GM19372 (cell line): ENCODE measurements around the gene RPS24.
A peak's percentile ranks its signal among the peaks of the same experiment; 100 is the strongest.

Source experiments
- ATAC-seq: cut with Tn5 transposase; IDR thresholded peaks from one replicate; pipeline ENCODE4 v1.9.1; 2021; ENCODE audit warnings: mild to moderate bottlenecking, low read depth, moderate library complexity; ENCODE audit not compliant: unreplicated experiment

Gene RPS24

GRCh38 chr10:78025685-78026364, 7.8 kb upstream of the RPS24 start:
- ATAC-seq, result no peak

GRCh38 chr10:78028438-78029268, 5.0 kb upstream of the RPS24 start:
- ATAC-seq, result peak; percentile 9

- ATAC-seq, result peak; percentile 50
Observed at GRCh38 chr10:78029269-78030226, 4.1 kb upstream of the RPS24 start, which contains the start of gene POLR3A. Gene POLR3A, minus strand, starts transcription at chr10:78029515. Its CDS starts 108 bp downstream, at chr10:78029407.

GRCh38 chr10:78033387-78033636, 351 bp upstream of the RPS24 start:
- ATAC-seq, result no peak

- no peak for ATAC-seq
Observed at GRCh38 chr10:78035025-78035424, 1.4 kb downstream of the RPS24 start.

GRCh38 chr10:78035437-78035836, 1.8 kb downstream of the RPS24 start:
- no peak for ATAC-seq

GRCh38 chr10:78035933-78036583, 2.4 kb downstream of the RPS24 start:
- ATAC-seq, result no peak

GRCh38 chr10:78038105-78038504, 4.4 kb downstream of the RPS24 start:
- no peak for ATAC-seq

GRCh38 chr10:78038791-78039547, 5.3 kb downstream of the RPS24 start:
- ATAC-seq, result no peak

- no peak for ATAC-seq
Observed at GRCh38 chr10:78039743-78040142, 6.1 kb downstream of the RPS24 start.

GRCh38 chr10:78041170-78042057, 7.8 kb downstream of the RPS24 start:
- ATAC-seq, result no peak

- no peak for ATAC-seq
Observed at GRCh38 chr10:78042058-78042751, 8.5 kb downstream of the RPS24 start.

- ATAC-seq, result no peak
Observed at GRCh38 chr10:78042752-78043104, 9.1 kb downstream of the RPS24 start.

- ATAC-seq, result no peak
Observed at GRCh38 chr10:78044179-78044578, 10.5 kb downstream of the RPS24 start.

GRCh38 chr10:78044699-78045098, 11.0 kb downstream of the RPS24 start:
- no peak for ATAC-seq

- ATAC-seq, result no peak
Observed at GRCh38 chr10:78045237-78045636, 11.6 kb downstream of the RPS24 start.

- ATAC-seq, result no peak
Observed at GRCh38 chr10:78045856-78046255, 12.2 kb downstream of the RPS24 start.

GRCh38 chr10:78046711-78047269, 13.1 kb downstream of the RPS24 start:
- ATAC-seq, result no peak
